Activated naive CD8-positive, alpha-beta T cell treated with anti-CD3 and anti-CD28 coated beads, Interleukin-2, amount 50 U/mL, for 16 hours (primary cell): Measurements from ENCODE around the gene PAK5.

Experiments used
- DNase-seq: peaks from one replicate; pipeline ENCODE4 v3.0.0-alpha.2; 2020; ENCODE audit warnings: low read depth, low spot score

Gene PAK5

GRCh38 chr20:9496155-9496554 lies 342.7 kb downstream of the PAK5 start:
- DNase-seq, result no peak

DNA sequence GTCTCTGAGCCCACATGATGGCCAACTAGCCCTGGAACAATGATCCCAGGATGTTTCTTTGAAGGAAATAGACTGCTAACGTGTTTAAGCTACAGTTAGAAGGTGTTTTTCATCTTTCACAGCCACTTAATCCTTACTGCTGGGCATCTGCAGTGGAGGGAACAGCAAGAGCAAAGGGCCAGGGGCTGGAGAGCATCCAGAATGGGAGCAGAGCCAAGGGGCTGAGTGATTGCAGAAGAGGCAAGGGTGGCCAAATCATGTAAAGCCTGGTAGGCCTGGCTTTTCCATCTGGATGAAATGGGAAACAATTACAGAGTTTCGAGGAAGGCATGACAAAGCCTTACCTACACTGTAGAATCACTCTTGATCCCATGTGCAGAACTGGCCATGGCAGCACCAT lies 343.2 kb downstream of the PAK5 start:
- DNase-seq, result no peak

GRCh38 chr20:9493803-9494202 lies 345.1 kb downstream of the PAK5 start:
- DNase-seq, result no peak

DNA sequence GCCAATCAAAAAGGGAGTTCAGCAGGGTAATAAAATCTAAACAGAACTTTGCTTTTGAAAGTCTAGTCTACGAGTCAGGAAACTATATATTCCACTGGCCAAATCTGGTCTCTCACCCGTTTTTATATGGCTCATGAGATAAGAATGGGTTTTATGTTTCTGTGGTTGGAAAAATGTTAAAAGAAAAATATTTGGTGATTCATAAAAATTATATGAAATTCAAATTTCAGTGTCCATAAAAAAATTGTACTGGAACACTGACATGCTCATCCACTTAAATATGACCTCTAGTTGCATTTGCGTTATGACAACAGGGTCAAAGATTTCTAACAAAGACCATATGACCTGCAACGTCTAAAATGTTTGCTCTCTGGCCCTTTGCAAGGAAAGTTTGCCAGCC lies 346.8 kb downstream of the PAK5 start:
- DNase-seq, result no peak

DNA sequence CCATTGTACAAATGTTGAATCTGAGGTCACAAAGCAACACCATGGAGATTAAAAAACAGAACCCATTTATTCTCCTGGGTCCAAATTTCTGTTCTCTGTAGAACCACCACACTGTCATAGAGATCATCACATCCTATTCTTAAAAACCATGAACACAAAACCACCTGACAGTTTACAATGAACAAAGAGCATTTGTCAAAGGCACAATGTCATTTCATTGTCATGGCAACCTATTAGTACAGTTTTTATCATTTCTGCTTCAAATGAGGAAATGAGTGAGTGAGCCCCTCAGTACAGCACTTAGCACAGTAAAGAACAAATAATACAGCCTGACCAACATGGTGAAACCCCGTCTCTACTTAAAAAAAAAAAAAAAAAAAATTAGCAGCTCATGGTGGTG lies 347.6 kb downstream of the PAK5 start:
- no peak for DNase-seq

DNA sequence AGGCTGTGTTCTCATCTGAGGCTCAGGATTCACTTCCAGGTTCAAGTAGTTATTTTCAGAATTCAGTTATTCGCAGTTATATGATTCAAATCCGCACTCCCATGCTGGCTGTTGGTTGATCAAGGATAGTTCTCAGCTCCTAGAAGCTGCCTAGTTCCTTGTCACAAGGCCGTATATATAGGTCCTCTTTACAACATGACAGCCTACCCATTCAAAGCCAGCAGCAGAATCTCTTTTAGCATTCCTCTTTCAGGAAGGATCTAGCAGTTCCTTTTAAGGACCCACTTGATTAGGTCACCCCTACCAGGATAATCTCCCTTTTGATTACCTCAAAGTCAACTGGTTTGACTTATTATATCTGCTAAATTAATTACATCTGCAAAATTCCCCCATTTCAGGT lies 348.2 kb downstream of the PAK5 start:
- no peak for DNase-seq

DNA sequence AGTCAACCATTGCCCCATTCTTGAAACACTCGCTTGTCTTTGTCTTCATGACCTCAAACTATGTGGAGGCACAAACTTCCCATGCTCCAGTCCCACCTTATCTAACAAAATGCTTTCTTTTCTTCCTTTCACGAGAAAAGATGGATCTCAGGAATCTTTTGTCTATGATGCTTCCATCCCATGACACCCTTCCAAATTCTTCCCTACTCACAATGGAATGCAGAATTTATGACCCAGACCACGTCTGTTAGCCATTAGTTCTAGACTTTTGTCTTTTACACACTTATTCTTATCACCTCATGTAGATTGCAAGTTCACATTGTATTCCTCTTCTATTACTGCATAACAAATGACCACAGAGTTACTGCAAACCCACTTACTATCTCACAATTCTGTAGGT lies 348.7 kb downstream of the PAK5 start:
- DNase-seq, result no peak

GRCh38 chr20:9488063-9488462 lies 350.8 kb downstream of the PAK5 start:
- no peak for DNase-seq
